Mammary epithelial cell (primary cell): ENCODE results near the gene ARID1B.

Experiments
- CTCF ChIP-seq, 2 donors: IDR thresholded peaks in 1 of 2; conservative IDR thresholded peaks in 1 of 2; 2 replicates each; pipeline ENCODE4 v1.5.1; 2011 to 2012; ENCODE audit warnings: inconsistent platforms in 2 of 2, low read length in 2 of 2, mild to moderate bottlenecking in 2 of 2, control low read depth in 1 of 2, low read depth in 1 of 2; ENCODE audit not compliant: insufficient read depth in 1 of 2; ENCODE audit errors: extremely low read depth in 1 of 2
- EZH2 ChIP-seq: IDR thresholded peaks from 2 replicates; pipeline ENCODE4 v1.6.1; 2012; ENCODE audit warnings: low read length, inconsistent platforms, borderline replicate concordance

- TF ChIP-seq CTCF (conservative IDR thresholded peaks at IDR 0.05 in 1 of 2, IDR thresholded peaks at IDR 0.05 in 1 of 2; ENCODE audit: extremely low read depth in 1 of 2, insufficient read depth in 1 of 2, low read depth in 1 of 2, low read length in 2 of 2) (no peak), EZH2 (no peak)
Observed at GRCh38 chr6:156820089-156820798, 43.1 kb downstream of the ARID1B start.
